Measurements from ENCODE around the gene TPRG1L.
"Not testable (repeated sequence)": the region's sequence is repeated elsewhere in the genome, so short reads cannot be mapped to it uniquely, and the experiment has no call there.

Gene TPRG1L

DNA sequence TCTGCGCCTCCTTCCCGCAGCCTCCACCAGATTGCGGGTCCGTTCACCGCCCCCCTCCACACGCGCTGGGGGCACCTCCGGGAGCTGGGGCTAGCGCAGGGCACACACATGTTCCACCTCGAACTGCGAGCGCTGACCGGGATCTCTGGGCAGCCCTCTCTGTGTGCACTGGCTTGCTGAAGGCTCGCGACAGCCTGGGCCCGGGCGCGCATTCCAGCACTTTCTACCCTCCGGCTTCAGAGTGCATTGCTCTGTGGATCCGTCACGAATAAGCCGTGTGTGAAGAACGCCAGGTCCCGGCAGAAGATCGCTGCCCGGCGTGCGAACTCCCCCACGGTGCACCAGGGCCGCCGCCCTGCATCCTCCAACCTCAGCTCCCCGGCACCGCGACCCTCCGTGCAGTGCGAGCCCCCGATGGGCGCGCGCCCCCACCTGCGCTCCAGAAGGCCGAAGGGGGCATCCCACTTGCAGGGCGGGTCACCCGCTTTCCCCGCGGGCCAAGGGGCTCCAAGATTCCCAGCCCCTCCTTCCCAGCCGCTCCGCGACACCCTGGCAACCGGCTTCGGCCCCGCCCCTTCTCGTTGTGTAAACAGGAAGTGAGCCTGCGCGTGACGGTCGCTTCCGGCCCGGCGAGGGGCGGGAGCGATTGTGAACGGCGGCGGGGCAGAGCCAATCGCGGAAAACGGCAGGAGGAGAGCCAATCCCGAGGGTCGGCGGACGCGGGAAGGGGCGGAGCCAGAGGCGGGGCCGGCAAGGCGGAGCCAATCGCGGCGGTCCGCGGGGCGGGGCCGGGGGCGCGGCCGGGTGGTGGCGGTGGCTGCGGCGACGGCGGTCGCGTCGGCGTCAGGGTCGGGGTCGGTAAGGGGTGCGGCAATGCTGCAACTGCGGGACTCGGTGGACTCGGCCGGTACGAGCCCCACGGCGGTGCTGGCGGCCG is at the start of gene TPRG1L:
TSS of gene TPRG1L (plus strand) at position 816 of the 937 bp plus-strand sequence. CDS start at position 874, 58 bp downstream.
- H3K4me1 ChIP-seq (ENCODE audit: control insufficient read depth, insufficient read depth, low read length): peaks cover 8% of the 10 kb centered on the region; the same call in 1 of the 2 replicates
- H3K27me3 ChIP-seq (ENCODE audit: control insufficient read depth, insufficient read depth, low read length): peaks cover 15% of the 10 kb centered on the region; the same call in 1 of the 2 replicates
- no peaks in the 10 kb centered on the region for H3K9me3 ChIP-seq (ENCODE audit: control insufficient read depth, insufficient read depth, low read depth, low read length)
- no peak within 1 kb of the TSS for H3K27ac ChIP-seq (ENCODE audit: low read depth, low read length)
- peaks cover 23% of the 10 kb centered on the region for H3K36me3 ChIP-seq (ENCODE audit: control insufficient read depth, insufficient read depth, low read length)
- peak within 1 kb of the TSS; percentile 94 for H3K4me3 ChIP-seq (ENCODE audit: low read depth, low read length)
- H3K9ac ChIP-seq (ENCODE audit: low read length): peak within 1 kb of the TSS; percentile 72

DNA sequence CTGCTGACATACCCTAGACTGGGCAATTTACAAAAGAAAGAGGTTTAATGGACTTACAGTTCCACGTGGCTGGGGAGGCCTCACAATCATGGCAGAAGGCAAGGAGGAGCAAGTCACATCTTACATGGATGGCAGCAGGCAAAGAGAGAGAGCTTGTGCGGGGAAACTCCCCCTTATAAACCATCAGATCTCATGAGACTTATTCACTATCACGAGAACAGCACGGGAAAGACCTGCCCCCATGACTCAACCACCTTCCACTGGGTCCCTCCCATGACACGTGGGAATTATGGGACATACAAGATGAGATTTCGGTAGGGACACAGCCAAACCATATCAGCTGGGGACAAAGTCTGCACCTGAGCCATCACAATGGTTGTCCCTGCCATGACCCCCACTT is 49.3 kb upstream of the TPRG1L start:
- not testable (repeated sequence) for H3K9ac ChIP-seq (ENCODE audit: low read length); H3K4me3 ChIP-seq (ENCODE audit: low read depth, low read length); H3K9me3 ChIP-seq (ENCODE audit: control insufficient read depth, insufficient read depth, low read depth, low read length); H3K36me3 ChIP-seq (ENCODE audit: control insufficient read depth, insufficient read depth, low read length); H3K27ac ChIP-seq (ENCODE audit: low read depth, low read length); H3K4me1 ChIP-seq (ENCODE audit: control insufficient read depth, insufficient read depth, low read length); H3K27me3 ChIP-seq (ENCODE audit: control insufficient read depth, insufficient read depth, low read length)

DNA sequence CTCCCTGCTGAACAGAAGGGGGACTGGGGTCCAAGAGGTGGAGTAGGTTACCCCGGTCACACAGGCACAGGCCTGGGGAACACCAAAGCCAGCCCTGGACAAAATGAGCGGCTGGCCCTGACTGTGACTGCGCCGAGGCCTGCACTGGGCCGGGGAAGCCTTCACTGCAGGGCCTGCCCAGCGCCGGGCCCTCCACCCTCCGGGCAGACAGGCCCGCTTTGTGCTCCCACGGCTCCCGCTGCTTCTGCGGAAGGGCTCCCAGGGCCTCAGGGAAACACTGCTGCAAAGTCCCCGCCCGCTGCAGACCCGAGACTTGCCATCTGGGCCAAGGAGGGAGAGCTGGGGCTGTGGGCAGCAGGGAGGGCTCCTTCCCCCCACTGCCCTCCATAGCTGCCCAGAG is 48.8 kb upstream of the TPRG1L start:
- no peaks in the 10 kb centered on the region for H3K36me3 ChIP-seq (ENCODE audit: control insufficient read depth, insufficient read depth, low read length)
- H3K27ac ChIP-seq (ENCODE audit: low read depth, low read length): no peak overlapping the region
- no peaks in the 10 kb centered on the region for H3K9me3 ChIP-seq (ENCODE audit: control insufficient read depth, insufficient read depth, low read depth, low read length)
- no peak overlapping the region for H3K9ac ChIP-seq (ENCODE audit: low read length)
- H3K27me3 ChIP-seq (ENCODE audit: control insufficient read depth, insufficient read depth, low read length): no peaks in the 10 kb centered on the region
- H3K4me3 ChIP-seq (ENCODE audit: low read depth, low read length): no peak overlapping the region
- H3K4me1 ChIP-seq (ENCODE audit: control insufficient read depth, insufficient read depth, low read length): no peaks in the 10 kb centered on the region

DNA sequence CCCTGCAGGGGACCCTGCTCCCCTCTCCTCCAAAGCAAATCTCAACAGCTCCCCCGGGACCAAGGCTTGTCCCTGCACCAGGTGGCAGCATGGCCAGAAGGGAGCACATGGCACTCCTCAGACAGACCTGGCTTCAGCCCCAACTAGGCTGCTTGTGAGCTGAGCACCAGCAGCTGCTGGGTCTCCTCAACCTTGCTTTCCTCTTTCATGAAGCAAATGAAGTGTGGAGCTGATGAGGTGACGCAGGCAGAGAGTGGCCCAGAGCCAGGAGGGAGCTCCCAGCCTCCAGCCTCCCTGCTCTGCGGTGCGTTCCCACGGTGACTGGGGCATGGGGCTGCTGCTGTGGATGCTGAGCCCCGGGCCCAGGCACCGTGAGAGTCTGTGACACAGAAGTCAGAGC is 47.5 kb upstream of the TPRG1L start:
- Histone ChIP-seq H3K27me3 (ENCODE audit: control insufficient read depth, insufficient read depth, low read length) (no peaks in the 10 kb centered on the region), H3K36me3 (ENCODE audit: control insufficient read depth, insufficient read depth, low read length) (no peaks in the 10 kb centered on the region), H3K9ac (ENCODE audit: low read length) (no peak overlapping the region), H3K27ac (ENCODE audit: low read depth, low read length) (no peak overlapping the region), H3K4me3 (ENCODE audit: low read depth, low read length) (no peak overlapping the region), H3K9me3 (ENCODE audit: control insufficient read depth, insufficient read depth, low read depth, low read length) (no peaks in the 10 kb centered on the region), H3K4me1 (ENCODE audit: control insufficient read depth, insufficient read depth, low read length) (no peaks in the 10 kb centered on the region)

DNA sequence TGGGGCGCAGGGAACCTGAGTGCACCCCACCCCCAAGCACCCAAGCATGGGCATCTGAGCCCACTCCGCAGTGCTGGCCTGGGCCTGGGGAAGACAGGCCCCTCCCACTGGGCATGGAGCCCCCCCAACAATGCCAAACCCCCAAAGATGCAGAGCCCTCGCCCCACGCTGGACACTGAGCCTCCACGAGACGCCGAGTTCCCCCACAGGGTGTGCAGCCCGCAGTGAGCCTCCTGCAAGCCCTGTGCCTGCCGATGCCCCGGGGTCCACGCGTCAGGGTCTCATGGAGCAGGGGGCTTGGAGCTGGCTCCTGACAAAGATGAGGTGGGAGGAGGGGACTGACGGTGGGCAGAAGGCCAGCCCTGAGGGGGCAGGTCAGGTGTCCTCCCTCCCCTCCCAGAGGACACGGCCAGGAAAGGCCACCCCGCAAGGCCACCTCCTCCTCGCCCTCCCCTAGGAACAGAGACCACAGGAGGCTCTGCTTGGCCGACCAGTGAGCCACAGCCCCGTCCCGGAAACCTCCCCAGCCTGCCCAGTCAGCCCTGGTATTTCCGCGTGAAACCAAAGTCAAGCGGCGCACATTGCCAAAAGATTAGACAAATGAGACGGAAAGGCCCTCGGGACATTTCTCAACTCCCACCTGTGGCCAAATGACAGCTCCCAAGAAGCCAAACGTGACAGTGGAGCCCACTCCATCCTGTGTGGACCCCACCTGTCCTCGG is 46.9 kb upstream of the TPRG1L start:
- Histone ChIP-seq H3K9ac (ENCODE audit: low read length) (no peak overlapping the region), H3K27ac (ENCODE audit: low read depth, low read length) (no peak overlapping the region), H3K4me3 (ENCODE audit: low read depth, low read length) (no peak overlapping the region), H3K36me3 (ENCODE audit: control insufficient read depth, insufficient read depth, low read length) (no peaks in the 10 kb centered on the region), H3K27me3 (ENCODE audit: control insufficient read depth, insufficient read depth, low read length) (no peaks in the 10 kb centered on the region), H3K9me3 (ENCODE audit: control insufficient read depth, insufficient read depth, low read depth, low read length) (no peaks in the 10 kb centered on the region), H3K4me1 (ENCODE audit: control insufficient read depth, insufficient read depth, low read length) (no peaks in the 10 kb centered on the region)

DNA sequence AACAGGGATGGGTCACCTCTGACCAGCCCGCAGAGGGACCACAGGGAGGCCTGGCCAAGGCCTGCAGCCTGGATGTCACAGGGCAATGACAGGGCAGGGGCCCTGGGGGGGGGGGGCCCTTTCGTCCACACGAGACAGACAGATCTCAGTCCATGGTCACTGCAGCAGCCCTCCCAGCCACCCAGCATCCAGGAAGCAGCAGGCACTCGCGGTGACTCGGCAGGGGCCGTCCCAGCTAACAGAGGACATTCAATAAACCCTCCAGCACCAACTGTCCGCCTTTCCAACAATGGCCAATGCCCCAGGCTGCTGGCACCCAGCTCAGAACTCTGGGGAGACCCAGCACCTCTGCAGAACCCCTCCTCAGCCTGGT is 46.4 kb upstream of the TPRG1L start:
- no peak overlapping the region for H3K9ac ChIP-seq (ENCODE audit: low read length)
- no peaks in the 10 kb centered on the region for H3K36me3 ChIP-seq (ENCODE audit: control insufficient read depth, insufficient read depth, low read length)
- no peaks in the 10 kb centered on the region for H3K27me3 ChIP-seq (ENCODE audit: control insufficient read depth, insufficient read depth, low read length)
- H3K27ac ChIP-seq (ENCODE audit: low read depth, low read length): no peak overlapping the region
- H3K9me3 ChIP-seq (ENCODE audit: control insufficient read depth, insufficient read depth, low read depth, low read length): no peaks in the 10 kb centered on the region
- H3K4me3 ChIP-seq (ENCODE audit: low read depth, low read length): no peak overlapping the region
- no peaks in the 10 kb centered on the region for H3K4me1 ChIP-seq (ENCODE audit: control insufficient read depth, insufficient read depth, low read length)

DNA sequence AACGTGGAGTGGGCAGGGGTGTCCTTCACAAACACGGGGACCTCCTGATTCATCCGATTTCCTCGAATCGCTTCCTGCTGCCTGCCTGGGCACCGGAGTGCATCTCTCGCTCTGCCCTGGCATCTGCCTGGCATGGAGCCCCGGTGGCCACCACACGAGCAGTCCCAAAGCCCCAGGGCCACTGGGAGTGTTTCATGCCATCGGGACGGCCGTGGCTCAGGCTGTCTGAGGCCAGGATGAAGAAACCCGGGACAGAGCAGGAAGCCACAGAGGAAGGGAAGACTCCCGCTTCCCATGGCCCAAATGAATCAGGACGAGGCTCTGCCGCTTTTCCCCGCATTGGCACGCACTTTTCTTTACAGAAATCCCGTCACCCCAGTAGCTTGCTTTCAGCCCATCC is 45.9 kb upstream of the TPRG1L start:
- Histone ChIP-seq H3K9ac (ENCODE audit: low read length) (no peak overlapping the region), H3K4me1 (ENCODE audit: control insufficient read depth, insufficient read depth, low read length) (no peaks in the 10 kb centered on the region), H3K36me3 (ENCODE audit: control insufficient read depth, insufficient read depth, low read length) (no peaks in the 10 kb centered on the region), H3K4me3 (ENCODE audit: low read depth, low read length) (no peak overlapping the region), H3K27ac (ENCODE audit: low read depth, low read length) (no peak overlapping the region), H3K27me3 (ENCODE audit: control insufficient read depth, insufficient read depth, low read length) (no peaks in the 10 kb centered on the region), H3K9me3 (ENCODE audit: control insufficient read depth, insufficient read depth, low read depth, low read length) (no peaks in the 10 kb centered on the region)

DNA sequence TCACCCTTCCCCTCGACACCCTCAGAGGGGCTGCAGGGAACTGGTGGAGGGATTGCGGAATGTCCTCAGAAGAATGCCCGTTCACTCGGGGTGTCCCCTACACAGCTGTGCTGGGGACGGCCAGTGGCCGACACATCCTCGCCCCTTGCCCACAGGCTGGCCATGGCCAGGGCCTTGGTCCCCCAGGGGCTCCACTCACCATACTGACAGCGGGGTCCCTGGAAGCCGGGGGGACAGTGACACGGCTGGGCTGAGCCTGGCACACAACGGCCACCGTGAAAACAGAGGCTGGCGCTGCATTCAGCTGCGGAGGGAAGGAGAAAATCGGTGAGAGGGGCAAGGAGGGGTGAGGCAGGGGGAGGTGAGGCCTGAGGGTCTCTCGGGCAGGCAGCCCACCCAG is 45.2 kb upstream of the TPRG1L start:
- H3K4me1 ChIP-seq (ENCODE audit: control insufficient read depth, insufficient read depth, low read length): no peaks in the 10 kb centered on the region
- H3K9me3 ChIP-seq (ENCODE audit: control insufficient read depth, insufficient read depth, low read depth, low read length): peaks cover 5% of the 10 kb centered on the region; the same call in 1 of the 2 replicates
- H3K27me3 ChIP-seq (ENCODE audit: control insufficient read depth, insufficient read depth, low read length): no peaks in the 10 kb centered on the region
- no peaks in the 10 kb centered on the region for H3K36me3 ChIP-seq (ENCODE audit: control insufficient read depth, insufficient read depth, low read length)
- H3K4me3 ChIP-seq (ENCODE audit: low read depth, low read length): no peak overlapping the region
- no peak overlapping the region for H3K9ac ChIP-seq (ENCODE audit: low read length)
- no peak overlapping the region for H3K27ac ChIP-seq (ENCODE audit: low read depth, low read length)

DNA sequence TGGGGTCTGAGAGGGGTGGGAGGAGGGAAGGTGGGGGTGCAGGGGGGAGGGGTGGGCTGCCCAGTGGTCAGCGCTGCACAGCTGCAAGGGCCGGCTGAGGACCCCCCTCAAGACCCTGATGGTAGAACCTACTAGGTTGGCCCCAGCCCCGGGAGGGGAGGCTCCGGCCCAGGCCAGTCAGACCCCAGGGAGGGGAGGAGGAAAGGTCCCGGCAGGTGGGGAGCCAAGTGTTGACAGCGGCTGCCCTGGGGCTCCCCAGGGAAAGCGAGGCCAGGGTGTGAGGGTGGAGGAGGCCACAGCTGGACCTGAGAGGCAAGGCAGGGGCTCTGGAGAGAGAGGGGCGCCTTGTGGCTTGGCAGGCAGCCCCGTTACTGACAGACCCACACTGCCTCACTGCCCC is 44.6 kb upstream of the TPRG1L start:
- Histone ChIP-seq H3K4me3 (ENCODE audit: low read depth, low read length) (no peak overlapping the region), H3K27ac (ENCODE audit: low read depth, low read length) (no peak overlapping the region), H3K4me1 (ENCODE audit: control insufficient read depth, insufficient read depth, low read length) (no peaks in the 10 kb centered on the region), H3K27me3 (ENCODE audit: control insufficient read depth, insufficient read depth, low read length) (no peaks in the 10 kb centered on the region), H3K36me3 (ENCODE audit: control insufficient read depth, insufficient read depth, low read length) (no peaks in the 10 kb centered on the region), H3K9ac (ENCODE audit: low read length) (no peak overlapping the region), H3K9me3 (ENCODE audit: control insufficient read depth, insufficient read depth, low read depth, low read length) (peaks cover 10% of the 10 kb centered on the region; the same call in 1 of the 2 replicates)

DNA sequence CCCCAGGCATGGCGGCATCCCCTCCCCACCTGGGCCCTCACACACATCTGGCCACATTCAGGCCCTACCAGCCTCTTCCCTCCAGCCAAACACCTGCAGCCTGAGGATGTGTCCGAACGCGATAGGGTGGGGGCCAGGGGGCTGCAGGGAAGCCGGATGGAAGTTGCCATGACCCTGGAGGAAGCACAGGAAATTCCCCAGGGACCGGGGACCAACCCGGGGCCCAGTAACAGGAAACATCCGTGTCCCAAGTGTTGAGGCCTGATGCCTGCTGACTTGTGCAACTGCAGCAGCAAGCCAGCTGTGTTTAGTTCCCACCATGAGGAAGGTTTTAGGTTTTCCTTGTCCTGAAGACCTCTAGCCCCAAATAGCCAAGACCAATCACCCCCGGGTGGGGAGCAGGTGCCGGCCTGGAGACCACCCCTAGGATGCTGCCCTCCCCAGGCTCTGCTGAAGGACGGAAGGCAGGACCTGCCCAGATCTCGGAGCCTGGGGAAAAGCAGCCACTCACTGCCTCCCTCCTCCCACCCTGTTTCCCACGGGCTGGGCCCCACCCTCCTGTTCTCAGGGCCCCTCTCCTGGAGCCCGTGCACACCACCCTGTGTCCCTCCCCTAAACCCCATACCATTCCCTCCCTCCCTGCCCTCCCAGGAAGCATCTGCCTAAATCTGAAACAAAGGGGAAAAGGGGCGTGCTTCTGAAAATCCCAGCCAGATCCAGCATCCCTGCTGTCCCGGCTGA is 43.3 kb upstream of the TPRG1L start:
- Histone ChIP-seq H3K27ac (ENCODE audit: low read depth, low read length) (no peak overlapping the region), H3K4me3 (ENCODE audit: low read depth, low read length) (no peak overlapping the region), H3K9ac (ENCODE audit: low read length) (no peak overlapping the region), H3K4me1 (ENCODE audit: control insufficient read depth, insufficient read depth, low read length) (no peaks in the 10 kb centered on the region), H3K9me3 (ENCODE audit: control insufficient read depth, insufficient read depth, low read depth, low read length) (peaks cover 17% of the 10 kb centered on the region; the same call in 1 of the 2 replicates), H3K36me3 (ENCODE audit: control insufficient read depth, insufficient read depth, low read length) (peaks cover 7% of the 10 kb centered on the region), H3K27me3 (ENCODE audit: control insufficient read depth, insufficient read depth, low read length) (no peaks in the 10 kb centered on the region)
